Measurements from ENCODE around the gene RAD9A.

GRCh38 chr11:67416416-67417335 is 24.9 kb downstream of the RAD9A start:
- TF ChIP-seq CTCF (IDR thresholded peaks at IDR 0.05) (no peak), POLR2A (IDR thresholded peaks at IDR 0.05) (no peak)
